ENCODE data around the gene FOXP4.

DNA sequence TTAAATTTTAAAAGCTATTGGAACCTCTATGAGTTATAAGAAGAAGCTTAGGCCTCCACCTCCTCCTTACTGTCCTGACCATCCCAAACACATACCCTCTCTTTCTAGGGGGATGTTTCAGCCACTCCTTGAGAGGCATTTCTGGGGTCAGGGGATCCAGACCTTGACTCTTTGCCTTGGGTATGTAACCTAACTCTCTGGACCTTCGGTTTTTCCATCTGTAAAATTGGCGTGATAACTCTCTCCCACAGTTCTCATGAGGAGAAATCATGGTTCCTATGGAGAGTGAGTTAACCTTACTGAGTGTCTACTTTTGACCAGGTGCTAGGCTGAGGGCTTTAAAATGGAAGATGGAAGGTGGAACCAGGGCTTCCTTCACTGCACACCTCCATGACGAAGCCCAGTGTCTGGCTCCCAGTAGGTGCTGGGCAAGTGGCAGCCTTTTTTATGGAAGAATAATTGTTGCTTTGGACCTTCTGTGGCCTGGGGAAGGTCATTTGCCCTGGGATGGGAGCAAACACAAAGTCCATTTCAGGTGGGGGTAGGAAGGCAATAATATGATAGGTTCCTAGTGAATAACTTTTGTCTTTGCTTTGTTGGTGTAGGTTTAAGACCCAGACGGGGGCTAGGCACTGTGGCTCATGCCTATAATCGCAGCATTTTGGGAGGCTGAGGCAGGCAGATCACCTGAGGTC lies 18.4 kb downstream of the FOXP4 start:
- TF ChIP-seq, protein P1, sequence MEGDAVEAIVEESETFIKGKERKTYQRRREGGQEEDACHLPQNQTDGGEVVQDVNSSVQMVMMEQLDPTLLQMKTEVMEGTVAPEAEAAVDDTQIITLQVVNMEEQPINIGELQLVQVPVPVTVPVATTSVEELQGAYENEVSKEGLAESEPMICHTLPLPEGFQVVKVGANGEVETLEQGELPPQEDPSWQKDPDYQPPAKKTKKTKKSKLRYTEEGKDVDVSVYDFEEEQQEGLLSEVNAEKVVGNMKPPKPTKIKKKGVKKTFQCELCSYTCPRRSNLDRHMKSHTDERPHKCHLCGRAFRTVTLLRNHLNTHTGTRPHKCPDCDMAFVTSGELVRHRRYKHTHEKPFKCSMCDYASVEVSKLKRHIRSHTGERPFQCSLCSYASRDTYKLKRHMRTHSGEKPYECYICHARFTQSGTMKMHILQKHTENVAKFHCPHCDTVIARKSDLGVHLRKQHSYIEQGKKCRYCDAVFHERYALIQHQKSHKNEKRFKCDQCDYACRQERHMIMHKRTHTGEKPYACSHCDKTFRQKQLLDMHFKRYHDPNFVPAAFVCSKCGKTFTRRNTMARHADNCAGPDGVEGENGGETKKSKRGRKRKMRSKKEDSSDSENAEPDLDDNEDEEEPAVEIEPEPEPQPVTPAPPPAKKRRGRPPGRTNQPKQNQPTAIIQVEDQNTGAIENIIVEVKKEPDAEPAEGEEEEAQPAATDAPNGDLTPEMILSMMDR (IDR thresholded peaks at IDR 0.05) = no peak
- TF ChIP-seq POLR2A (IDR thresholded peaks at IDR 0.05) (no peak), POLR2AphosphoS5 (IDR thresholded peaks at IDR 0.05) (no peak), EP300 (IDR thresholded peaks at IDR 0.05) (no peak)
